ENCODE results near the gene DMXL2. TPM values are rescaled to one million over a fixed set of nuclear protein-coding genes. Genes with fewer than 3 reads are reported as not detected.
A peak's percentile ranks its signal among the peaks of the same experiment; 100 is the strongest.

Gene DMXL2
- total RNA-seq, 4 donors from 2014 or later = 17.5 to 111 (median 29.1) TPM

DNA sequence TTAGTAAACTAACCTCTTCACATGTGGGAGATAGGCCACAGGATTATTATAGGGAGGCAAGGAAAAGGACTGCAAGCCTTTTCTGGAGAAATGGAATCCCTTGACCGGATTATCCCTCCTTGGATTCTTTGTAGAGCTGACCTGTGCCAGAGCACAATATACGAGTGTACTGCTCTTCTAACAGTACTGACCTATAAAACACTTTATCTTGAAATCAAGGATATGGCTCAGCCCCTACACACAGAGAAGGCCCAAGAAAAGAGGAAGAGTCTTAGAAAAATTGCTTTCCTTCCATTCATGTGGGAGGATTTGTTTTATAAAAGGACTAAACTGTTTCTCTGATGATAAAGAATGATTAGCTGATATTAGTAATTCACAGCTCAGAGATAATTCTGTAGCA, 42.2 kb downstream of the DMXL2 start:
- H3K4me1 ChIP-seq = peaks cover 0 to 8% (median 0%) of the 10 kb centered on the region in 3 donors
- 86 to 88% methylated on average over 2 of the region's 2 CpGs for WGBS, 2 donors (ENCODE audit: low coverage in 1 of 2)

DNA sequence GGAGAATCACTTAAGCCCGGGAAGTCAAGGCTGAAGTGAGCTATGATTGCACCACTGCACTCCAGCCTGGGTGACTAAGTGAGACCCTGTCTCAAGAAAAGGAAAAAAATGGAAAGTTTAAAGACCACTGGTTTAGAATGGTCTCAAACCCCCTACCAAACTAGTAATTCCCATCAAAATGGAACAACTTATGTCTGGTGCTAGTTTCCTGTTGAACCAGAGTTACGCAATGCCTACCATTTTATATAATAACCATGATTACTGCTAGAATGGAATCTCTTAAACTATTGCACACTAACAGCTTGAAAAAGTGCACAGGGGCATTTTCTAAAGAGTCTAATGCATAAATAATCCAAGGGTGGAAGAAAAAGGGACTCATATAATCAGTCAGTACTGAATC, 43.6 kb downstream of the DMXL2 start:
- Histone ChIP-seq H3K4me3 (no peak overlapping the region), H3K9me3 (peaks cover 0 to 8% (median 0%) of the 10 kb centered on the region in 3 donors), H3K27me3 (no peaks in the 10 kb centered on the region), H3K36me3 (no peaks in the 10 kb centered on the region), H3K27ac (no peak overlapping the region), H3K4me1 (peaks cover 0 to 8% (median 0%) of the 10 kb centered on the region in 3 donors)
- WGBS, 2 donors (ENCODE audit: low coverage in 1 of 2) = 100% methylated on average over 1 to 2 of the region's 2 CpGs
- TF ChIP-seq EP300 (IDR thresholded peaks at IDR 0.05) (no peak), POLR2AphosphoS5 (IDR thresholded peaks at IDR 0.05) (no peak), POLR2A (IDR thresholded peaks at IDR 0.05) (no peak)
- TF ChIP-seq, protein P1, sequence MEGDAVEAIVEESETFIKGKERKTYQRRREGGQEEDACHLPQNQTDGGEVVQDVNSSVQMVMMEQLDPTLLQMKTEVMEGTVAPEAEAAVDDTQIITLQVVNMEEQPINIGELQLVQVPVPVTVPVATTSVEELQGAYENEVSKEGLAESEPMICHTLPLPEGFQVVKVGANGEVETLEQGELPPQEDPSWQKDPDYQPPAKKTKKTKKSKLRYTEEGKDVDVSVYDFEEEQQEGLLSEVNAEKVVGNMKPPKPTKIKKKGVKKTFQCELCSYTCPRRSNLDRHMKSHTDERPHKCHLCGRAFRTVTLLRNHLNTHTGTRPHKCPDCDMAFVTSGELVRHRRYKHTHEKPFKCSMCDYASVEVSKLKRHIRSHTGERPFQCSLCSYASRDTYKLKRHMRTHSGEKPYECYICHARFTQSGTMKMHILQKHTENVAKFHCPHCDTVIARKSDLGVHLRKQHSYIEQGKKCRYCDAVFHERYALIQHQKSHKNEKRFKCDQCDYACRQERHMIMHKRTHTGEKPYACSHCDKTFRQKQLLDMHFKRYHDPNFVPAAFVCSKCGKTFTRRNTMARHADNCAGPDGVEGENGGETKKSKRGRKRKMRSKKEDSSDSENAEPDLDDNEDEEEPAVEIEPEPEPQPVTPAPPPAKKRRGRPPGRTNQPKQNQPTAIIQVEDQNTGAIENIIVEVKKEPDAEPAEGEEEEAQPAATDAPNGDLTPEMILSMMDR (IDR thresholded peaks at IDR 0.05) = no peak
- no peak for ATAC-seq

More for the DNA sequence above, 42.2 kb downstream of the DMXL2 start:
- no peaks in the 10 kb centered on the region for H3K36me3 ChIP-seq
- H3K4me3 ChIP-seq = no peak overlapping the region
- H3K27me3 ChIP-seq = no peaks in the 10 kb centered on the region
- ATAC-seq = no peak
- peaks cover 0 to 8% (median 0%) of the 10 kb centered on the region in 3 donors for H3K9me3 ChIP-seq
- no peak for TF ChIP-seq POLR2A (IDR thresholded peaks at IDR 0.05)
- no peak for TF ChIP-seq EP300 (IDR thresholded peaks at IDR 0.05)
- TF ChIP-seq, protein P1 (IDR thresholded peaks at IDR 0.05) = no peak
- no peak for TF ChIP-seq POLR2AphosphoS5 (IDR thresholded peaks at IDR 0.05)
- H3K27ac ChIP-seq = no peak overlapping the region

DNA sequence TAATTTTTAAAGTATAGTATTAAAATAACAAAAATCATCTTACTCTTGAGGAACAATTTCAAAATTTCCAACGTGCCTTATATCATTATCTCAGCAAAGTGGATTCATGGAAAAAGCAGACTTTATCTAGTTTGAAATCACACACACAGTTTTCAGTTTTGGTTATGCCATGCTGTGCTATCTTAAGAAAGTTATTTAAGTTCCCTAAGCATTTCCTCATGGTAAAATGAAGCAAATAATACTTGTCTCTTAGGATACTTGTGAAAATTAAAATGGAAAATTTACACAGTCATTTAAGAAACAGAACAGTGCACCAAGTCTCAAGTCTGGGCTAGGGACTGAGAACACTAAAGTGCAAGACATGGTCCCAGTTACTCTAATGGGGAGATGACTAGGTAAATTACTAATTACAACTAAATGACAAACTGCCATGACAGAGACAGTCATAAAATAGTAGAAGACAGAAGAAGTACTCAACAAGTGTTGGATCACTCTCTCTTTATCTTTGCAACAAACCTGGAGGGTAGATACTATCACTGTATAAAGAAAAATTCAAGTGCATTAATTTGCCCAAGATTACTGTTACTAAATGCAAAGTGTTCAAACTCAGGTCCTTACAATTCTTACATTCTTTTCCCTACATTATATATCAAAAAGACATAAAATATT, 44.8 kb downstream of the DMXL2 start:
- H3K36me3 ChIP-seq = no peaks in the 10 kb centered on the region
- no peak for ATAC-seq
- 37 to 71% methylated on average over 1 of the region's 1 CpG for WGBS, 2 donors (ENCODE audit: low coverage in 1 of 2)
- peak overlapping the region in 1 of 4 donors; percentile 24 for H3K27ac ChIP-seq
- no peak overlapping the region for H3K4me3 ChIP-seq
- TF ChIP-seq EP300 (IDR thresholded peaks at IDR 0.05) (no peak), POLR2A (IDR thresholded peaks at IDR 0.05) (no peak), POLR2AphosphoS5 (IDR thresholded peaks at IDR 0.05) (no peak)
- TF ChIP-seq, protein P1 (IDR thresholded peaks at IDR 0.05) = no peak
- H3K4me1 ChIP-seq = peaks cover 0 to 8% (median 0%) of the 10 kb centered on the region in 3 donors
- no peaks in the 10 kb centered on the region for H3K27me3 ChIP-seq
- H3K9me3 ChIP-seq = peaks cover 0 to 8% (median 0%) of the 10 kb centered on the region in 3 donors

DNA sequence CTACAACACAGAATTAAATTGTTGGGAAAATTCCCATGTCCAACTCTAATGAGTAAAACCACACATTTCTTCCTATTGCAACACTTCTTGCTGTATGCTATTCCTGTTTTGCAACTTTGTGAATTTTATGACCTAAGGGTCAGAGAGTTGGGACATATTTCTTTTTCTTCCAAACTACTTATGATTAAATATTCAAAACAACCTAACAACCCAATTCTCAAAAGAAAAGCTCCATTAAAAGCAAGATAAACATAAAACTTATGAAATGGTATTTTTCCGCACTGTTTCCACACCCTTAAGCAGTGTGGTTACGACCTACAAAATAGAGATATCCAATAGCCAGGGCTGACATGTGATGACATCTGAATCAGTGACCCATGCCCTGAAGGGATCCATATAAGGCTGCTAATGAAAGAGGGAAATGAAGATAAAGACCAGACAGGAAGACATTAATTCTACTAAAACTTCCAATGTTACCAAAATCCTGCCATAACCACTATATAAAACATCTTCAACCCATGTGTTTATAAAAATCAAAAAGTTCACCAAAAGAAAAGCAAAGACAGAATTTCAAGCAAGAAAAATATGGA, 45.6 kb downstream of the DMXL2 start:
- Histone ChIP-seq H3K4me3 (no peak overlapping the region), H3K9me3 (peaks cover 0 to 3% (median 0%) of the 10 kb centered on the region in 3 donors), H3K4me1 (peaks cover 0 to 8% (median 0%) of the 10 kb centered on the region in 3 donors), H3K27ac (peak overlapping the region in 3 of 4 donors; percentile 24 to 45 (median 32)), H3K36me3 (no peaks in the 10 kb centered on the region), H3K27me3 (no peaks in the 10 kb centered on the region)
- ATAC-seq = peak; percentile 89
- 75 to 82% methylated on average over 2 of the region's 2 CpGs for WGBS, 2 donors (ENCODE audit: low coverage in 1 of 2)
- TF ChIP-seq EP300 (IDR thresholded peaks at IDR 0.05) (no peak), POLR2A (IDR thresholded peaks at IDR 0.05) (no peak), POLR2AphosphoS5 (IDR thresholded peaks at IDR 0.05) (peak; percentile 78)
- TF ChIP-seq, protein P1 (IDR thresholded peaks at IDR 0.05) = no peak
